WTC11 (cell line): Measurements from ENCODE around the gene SND1. TPM values are rescaled to one million over a fixed set of nuclear protein-coding genes. Genes with fewer than 3 reads are reported as not detected.
A peak's percentile ranks its signal among the peaks of the same experiment; 100 is the strongest.

Experiments used
- ATAC-seq: fragments of 200-7000 bp; cut with Tn5 transposase; 2 replicates; pipeline ENCODE4 v1.10.0; 2021; ENCODE audit warnings: mild to moderate bottlenecking, moderate library complexity
- CTCF ChIA-PET: fragments of 300-600 bp; sonication (Branson Sonifier 250); formaldehyde crosslinking; loops from one replicate; lab custom pipeline; 2021; ENCODE audit warnings: antibody characterized with exemption; lab: Charles Lee
- POLR2A ChIA-PET: fragments of 350-600 bp; sonication (Branson Sonifier 250); formaldehyde crosslinking; loops from one replicate; lab custom pipeline; 2021; ENCODE audit warnings: antibody characterized with exemption; lab: Charles Lee
- DNase-seq: peaks from one replicate; pipeline ENCODE4 v3.0.0; 2021; ENCODE audit warnings: low spot score
- H3K27ac Mint-ChIP-seq: 2 replicates; pipeline ENCODE4 v1.8.0; 2021; ENCODE audit warnings: mixed read lengths
- H3K27me3 Mint-ChIP-seq: 2 replicates; pipeline ENCODE4 v1.8.0; 2021; ENCODE audit warnings: low read depth, mild to moderate bottlenecking, moderate library complexity, mixed read lengths
- H3K36me3 Mint-ChIP-seq: 2 replicates; pipeline ENCODE4 v1.8.0; 2021; ENCODE audit warnings: mixed read lengths
- H3K4me1 Mint-ChIP-seq: 2 replicates; pipeline ENCODE4 v1.8.0; 2022; ENCODE audit warnings: mixed read lengths
- H3K4me3 Mint-ChIP-seq: 2 replicates; pipeline ENCODE4 v1.8.0; 2021; ENCODE audit warnings: mild to moderate bottlenecking, moderate library complexity, mixed read lengths
- H3K9me3 Mint-ChIP-seq: 2 replicates; pipeline ENCODE4 v1.8.0; 2021; ENCODE audit warnings: mixed read lengths
- CREB1 ChIP-seq: sonication (generic); formaldehyde crosslinking; IDR thresholded peaks from 2 replicates; pipeline ENCODE4 v1.8.0; 2023; ENCODE audit warnings: mild to moderate bottlenecking, missing genetic modification reagents
- GABPB1 ChIP-seq: sonication (generic); formaldehyde crosslinking; IDR thresholded peaks from 2 replicates; pipeline ENCODE4 v1.8.1; 2023; ENCODE audit warnings: mild to moderate bottlenecking, missing genetic modification reagents
- JAZF1 ChIP-seq: fragments of 250-450 bp; sonication (Bioruptor Pico); IDR thresholded peaks from 2 replicates; pipeline ENCODE4 v1.9.0; 2021; ENCODE audit warnings: moderate library complexity, mild to moderate bottlenecking, inconsistent platforms
- JUN ChIP-seq: sonication (generic); formaldehyde crosslinking; IDR thresholded peaks from 2 replicates; pipeline ENCODE4 v1.8.0; 2023; ENCODE audit warnings: mild to moderate bottlenecking, missing genetic modification reagents
- KAT7 ChIP-seq: sonication (generic); formaldehyde crosslinking; IDR thresholded peaks from 2 replicates; pipeline ENCODE4 v1.8.1; 2023; ENCODE audit warnings: missing genetic modification reagents, mild to moderate bottlenecking, borderline replicate concordance
- NR3C1 ChIP-seq: sonication (generic); formaldehyde crosslinking; conservative IDR thresholded peaks from 2 replicates; pipeline ENCODE4 v1.8.1; 2023; ENCODE audit warnings: low read depth, mild to moderate bottlenecking, missing genetic modification reagents
- OVOL2 ChIP-seq: fragments of 250-450 bp; sonication (Bioruptor Pico); IDR thresholded peaks from 2 replicates; pipeline ENCODE4 v1.9.0; 2021; ENCODE audit warnings: mild to moderate bottlenecking, borderline replicate concordance
- TCF7 ChIP-seq: sonication (generic); formaldehyde crosslinking; IDR thresholded peaks from 2 replicates; pipeline ENCODE4 v1.8.0; 2022; ENCODE audit warnings: mild to moderate bottlenecking, low read depth, missing genetic modification reagents, moderate library complexity
- TP53 ChIP-seq: sonication (generic); formaldehyde crosslinking; IDR thresholded peaks from 2 replicates; pipeline ENCODE4 v1.8.1; 2023; ENCODE audit warnings: mild to moderate bottlenecking, missing genetic modification reagents
- ZNF121 ChIP-seq: sonication (generic); formaldehyde crosslinking; IDR thresholded peaks from 2 replicates; pipeline ENCODE4 v1.8.0; 2023; ENCODE audit warnings: missing genetic modification reagents
- ZNF232 ChIP-seq: sonication (generic); formaldehyde crosslinking; IDR thresholded peaks from 2 replicates; pipeline ENCODE4 v1.8.0; 2022; ENCODE audit warnings: mild to moderate bottlenecking, missing genetic modification reagents
- ZNF416 ChIP-seq: fragments of 250-450 bp; sonication (Bioruptor Pico); IDR thresholded peaks from 2 replicates; pipeline ENCODE4 v1.9.0; 2021; ENCODE audit warnings: mild to moderate bottlenecking, inconsistent platforms
- total RNA-seq: library from RNA; stranded (reverse); gene quantifications from 3 replicates; pipeline ENCODE4 v1.2.3, GENCODE V29; 2021
- TF ChIP-seq, protein P1 (sequence below): sonication (generic); formaldehyde crosslinking; conservative IDR thresholded peaks from 2 replicates; pipeline ENCODE4 v1.8.1; 2023; ENCODE audit warnings: mild to moderate bottlenecking, low read depth, missing genetic modification reagents, moderate library complexity
- TF ChIP-seq, protein P2 (sequence below): sonication (generic); formaldehyde crosslinking; IDR thresholded peaks from 2 replicates; pipeline ENCODE4 v1.8.0; 2022; ENCODE audit warnings: mild to moderate bottlenecking, missing genetic modification reagents
- TF ChIP-seq, protein P3 (sequence below): fragments of 250-450 bp; sonication (Bioruptor Pico); IDR thresholded peaks from 2 replicates; pipeline ENCODE4 v1.8.0; 2021; ENCODE audit warnings: mild to moderate bottlenecking
- TF ChIP-seq, protein P4 (sequence below): sonication (generic); formaldehyde crosslinking; IDR thresholded peaks from 2 replicates; pipeline ENCODE4 v1.8.0; 2022; ENCODE audit warnings: missing genetic modification reagents
- TF ChIP-seq, protein P5 (sequence below): sonication (generic); formaldehyde crosslinking; IDR thresholded peaks from 2 replicates; pipeline ENCODE4 v1.8.0; 2022; ENCODE audit warnings: mild to moderate bottlenecking, missing genetic modification reagents

The SND1 gene
- total RNA-seq, 1 experiment from 2014 or later = 261 TPM

DNA sequence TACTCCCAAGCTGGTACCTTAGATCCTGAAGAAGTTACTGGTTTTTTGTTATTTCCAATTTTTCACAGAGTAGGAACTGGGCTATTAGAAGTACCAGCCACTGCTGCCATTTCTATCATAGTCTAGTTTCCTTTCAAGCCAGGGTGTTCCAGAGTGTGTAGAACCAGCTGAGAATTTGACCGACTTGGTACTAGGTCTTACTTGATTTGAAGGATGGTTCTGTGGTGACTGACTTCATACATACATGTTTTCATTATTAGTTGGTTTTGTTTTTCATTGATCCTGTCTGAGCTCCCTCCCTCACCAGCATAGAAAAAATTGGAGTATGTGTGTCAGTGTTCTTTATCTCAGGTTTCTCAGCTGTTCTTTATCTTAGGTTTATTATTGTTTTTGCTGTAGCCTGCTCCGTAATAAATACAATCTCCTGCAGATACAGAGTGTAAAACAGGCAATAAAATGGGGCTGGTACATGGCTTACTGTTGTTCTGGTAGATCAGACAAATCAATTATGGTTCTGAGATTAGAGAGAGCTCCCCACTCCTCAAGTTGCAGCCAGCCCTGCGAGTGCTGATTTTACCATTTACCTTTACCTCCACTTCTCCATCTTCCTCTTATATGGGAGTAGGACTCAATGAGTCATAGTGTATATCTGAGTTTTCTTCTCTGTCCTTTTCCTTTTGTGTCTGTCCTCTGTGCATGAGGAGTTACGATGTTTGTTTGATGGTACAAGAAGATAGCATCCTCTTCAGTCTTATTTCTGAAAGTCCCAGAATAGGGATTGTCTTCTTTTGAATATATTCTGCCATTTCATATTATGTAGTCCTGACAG, 256.6 kb downstream of the SND1 start (continued):
- TF ChIP-seq KAT7 (CRISPR knock-in tag) = no peak
- TF ChIP-seq JAZF1 = no peak
- TF ChIP-seq ZNF232 (CRISPR knock-in tag) = no peak
- no peak for TF ChIP-seq OVOL2 (CRISPR knock-in tag)
- no peak for TF ChIP-seq ZNF416 (CRISPR knock-in tag)
- TF ChIP-seq NR3C1 (CRISPR knock-in tag) = no peak
- no peak for TF ChIP-seq CREB1 (CRISPR knock-in tag)
- no peak for TF ChIP-seq TP53 (CRISPR knock-in tag)
- no peak for TF ChIP-seq JUN
- no peak for TF ChIP-seq ZNF121 (CRISPR knock-in tag)
- TF ChIP-seq, protein P1, sequence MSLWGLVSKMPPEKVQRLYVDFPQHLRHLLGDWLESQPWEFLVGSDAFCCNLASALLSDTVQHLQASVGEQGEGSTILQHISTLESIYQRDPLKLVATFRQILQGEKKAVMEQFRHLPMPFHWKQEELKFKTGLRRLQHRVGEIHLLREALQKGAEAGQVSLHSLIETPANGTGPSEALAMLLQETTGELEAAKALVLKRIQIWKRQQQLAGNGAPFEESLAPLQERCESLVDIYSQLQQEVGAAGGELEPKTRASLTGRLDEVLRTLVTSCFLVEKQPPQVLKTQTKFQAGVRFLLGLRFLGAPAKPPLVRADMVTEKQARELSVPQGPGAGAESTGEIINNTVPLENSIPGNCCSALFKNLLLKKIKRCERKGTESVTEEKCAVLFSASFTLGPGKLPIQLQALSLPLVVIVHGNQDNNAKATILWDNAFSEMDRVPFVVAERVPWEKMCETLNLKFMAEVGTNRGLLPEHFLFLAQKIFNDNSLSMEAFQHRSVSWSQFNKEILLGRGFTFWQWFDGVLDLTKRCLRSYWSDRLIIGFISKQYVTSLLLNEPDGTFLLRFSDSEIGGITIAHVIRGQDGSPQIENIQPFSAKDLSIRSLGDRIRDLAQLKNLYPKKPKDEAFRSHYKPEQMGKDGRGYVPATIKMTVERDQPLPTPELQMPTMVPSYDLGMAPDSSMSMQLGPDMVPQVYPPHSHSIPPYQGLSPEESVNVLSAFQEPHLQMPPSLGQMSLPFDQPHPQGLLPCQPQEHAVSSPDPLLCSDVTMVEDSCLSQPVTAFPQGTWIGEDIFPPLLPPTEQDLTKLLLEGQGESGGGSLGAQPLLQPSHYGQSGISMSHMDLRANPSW (CRISPR knock-in tag) = no peak

DNA sequence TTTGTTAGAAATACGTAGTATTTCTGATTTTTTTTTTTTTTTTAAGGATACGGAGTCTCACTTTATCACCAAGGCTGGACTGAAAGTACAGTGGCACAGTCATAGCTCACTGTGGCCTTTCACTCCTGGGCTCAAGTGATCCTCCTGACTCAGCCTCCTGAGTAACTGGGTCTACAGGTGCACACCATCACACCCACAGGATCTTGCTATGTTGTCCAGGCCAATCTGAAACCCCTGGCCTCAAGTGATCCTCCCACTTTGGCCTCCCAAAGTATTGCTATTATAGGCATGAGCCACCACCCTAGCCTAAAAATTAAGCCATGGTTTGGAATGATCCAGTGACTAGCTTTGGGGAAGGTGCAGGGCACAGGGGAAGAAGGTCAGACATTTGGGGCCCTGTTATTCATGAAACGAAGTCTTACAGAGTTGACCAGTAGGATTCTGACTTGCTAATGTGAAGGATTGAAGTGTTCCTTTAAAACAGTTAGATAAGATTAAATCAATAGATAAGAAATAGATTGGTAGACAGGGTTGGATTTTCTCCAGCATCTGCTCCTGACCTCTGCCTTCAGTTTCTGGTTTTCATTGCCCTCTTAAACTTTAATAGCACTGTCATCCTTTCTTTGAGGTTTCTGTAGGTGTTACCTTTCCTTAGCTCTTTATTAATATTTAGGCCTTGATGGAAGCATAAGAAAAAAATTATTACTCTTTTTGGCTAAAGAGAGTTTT, 257.6 kb downstream of the SND1 start:
- TF ChIP-seq OVOL2 (CRISPR knock-in tag) (no peak), GABPB1 (CRISPR knock-in tag) (no peak), ZNF121 (CRISPR knock-in tag) (0 out of 2 replicates have a peak, but pooled peaks have one; percentile 57), TCF7 (CRISPR knock-in tag) (no peak)
- TF ChIP-seq, protein P2, sequence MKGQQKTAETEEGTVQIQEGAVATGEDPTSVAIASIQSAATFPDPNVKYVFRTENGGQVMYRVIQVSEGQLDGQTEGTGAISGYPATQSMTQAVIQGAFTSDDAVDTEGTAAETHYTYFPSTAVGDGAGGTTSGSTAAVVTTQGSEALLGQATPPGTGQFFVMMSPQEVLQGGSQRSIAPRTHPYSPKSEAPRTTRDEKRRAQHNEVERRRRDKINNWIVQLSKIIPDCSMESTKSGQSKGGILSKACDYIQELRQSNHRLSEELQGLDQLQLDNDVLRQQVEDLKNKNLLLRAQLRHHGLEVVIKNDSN = no peak
- TF ChIP-seq, protein P3, sequence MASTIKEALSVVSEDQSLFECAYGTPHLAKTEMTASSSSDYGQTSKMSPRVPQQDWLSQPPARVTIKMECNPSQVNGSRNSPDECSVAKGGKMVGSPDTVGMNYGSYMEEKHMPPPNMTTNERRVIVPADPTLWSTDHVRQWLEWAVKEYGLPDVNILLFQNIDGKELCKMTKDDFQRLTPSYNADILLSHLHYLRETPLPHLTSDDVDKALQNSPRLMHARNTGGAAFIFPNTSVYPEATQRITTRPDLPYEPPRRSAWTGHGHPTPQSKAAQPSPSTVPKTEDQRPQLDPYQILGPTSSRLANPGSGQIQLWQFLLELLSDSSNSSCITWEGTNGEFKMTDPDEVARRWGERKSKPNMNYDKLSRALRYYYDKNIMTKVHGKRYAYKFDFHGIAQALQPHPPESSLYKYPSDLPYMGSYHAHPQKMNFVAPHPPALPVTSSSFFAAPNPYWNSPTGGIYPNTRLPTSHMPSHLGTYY (CRISPR knock-in tag) = no peak
- TF ChIP-seq, protein P4, sequence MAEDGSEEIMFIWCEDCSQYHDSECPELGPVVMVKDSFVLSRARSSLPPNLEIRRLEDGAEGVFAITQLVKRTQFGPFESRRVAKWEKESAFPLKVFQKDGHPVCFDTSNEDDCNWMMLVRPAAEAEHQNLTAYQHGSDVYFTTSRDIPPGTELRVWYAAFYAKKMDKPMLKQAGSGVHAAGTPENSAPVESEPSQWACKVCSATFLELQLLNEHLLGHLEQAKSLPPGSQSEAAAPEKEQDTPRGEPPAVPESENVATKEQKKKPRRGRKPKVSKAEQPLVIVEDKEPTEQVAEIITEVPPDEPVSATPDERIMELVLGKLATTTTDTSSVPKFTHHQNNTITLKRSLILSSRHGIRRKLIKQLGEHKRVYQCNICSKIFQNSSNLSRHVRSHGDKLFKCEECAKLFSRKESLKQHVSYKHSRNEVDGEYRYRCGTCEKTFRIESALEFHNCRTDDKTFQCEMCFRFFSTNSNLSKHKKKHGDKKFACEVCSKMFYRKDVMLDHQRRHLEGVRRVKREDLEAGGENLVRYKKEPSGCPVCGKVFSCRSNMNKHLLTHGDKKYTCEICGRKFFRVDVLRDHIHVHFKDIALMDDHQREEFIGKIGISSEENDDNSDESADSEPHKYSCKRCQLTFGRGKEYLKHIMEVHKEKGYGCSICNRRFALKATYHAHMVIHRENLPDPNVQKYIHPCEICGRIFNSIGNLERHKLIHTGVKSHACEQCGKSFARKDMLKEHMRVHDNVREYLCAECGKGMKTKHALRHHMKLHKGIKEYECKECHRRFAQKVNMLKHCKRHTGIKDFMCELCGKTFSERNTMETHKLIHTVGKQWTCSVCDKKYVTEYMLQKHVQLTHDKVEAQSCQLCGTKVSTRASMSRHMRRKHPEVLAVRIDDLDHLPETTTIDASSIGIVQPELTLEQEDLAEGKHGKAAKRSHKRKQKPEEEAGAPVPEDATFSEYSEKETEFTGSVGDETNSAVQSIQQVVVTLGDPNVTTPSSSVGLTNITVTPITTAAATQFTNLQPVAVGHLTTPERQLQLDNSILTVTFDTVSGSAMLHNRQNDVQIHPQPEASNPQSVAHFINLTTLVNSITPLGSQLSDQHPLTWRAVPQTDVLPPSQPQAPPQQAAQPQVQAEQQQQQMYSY (CRISPR knock-in tag) = no peak
- TF ChIP-seq, protein P5, sequence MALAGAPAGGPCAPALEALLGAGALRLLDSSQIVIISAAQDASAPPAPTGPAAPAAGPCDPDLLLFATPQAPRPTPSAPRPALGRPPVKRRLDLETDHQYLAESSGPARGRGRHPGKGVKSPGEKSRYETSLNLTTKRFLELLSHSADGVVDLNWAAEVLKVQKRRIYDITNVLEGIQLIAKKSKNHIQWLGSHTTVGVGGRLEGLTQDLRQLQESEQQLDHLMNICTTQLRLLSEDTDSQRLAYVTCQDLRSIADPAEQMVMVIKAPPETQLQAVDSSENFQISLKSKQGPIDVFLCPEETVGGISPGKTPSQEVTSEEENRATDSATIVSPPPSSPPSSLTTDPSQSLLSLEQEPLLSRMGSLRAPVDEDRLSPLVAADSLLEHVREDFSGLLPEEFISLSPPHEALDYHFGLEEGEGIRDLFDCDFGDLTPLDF = no peak
- ATAC-seq = no peak
- DNase-seq = no peak
- ChIA-PET POLR2A (interaction anchor here (0.7 kb wide), 1 partner anchor 193 kb away, joined by 5 read pairs; no protein-coding TSS in a partner anchor), CTCF (no interaction called here)
- no peaks in the 10 kb centered on the region for H3K27me3 Mint-ChIP-seq
- no peaks in the 10 kb centered on the region for H3K9me3 Mint-ChIP-seq
- H3K4me1 Mint-ChIP-seq = peaks cover 23% of the 10 kb centered on the region
- H3K27ac Mint-ChIP-seq = no peak overlapping the region
- peaks cover 9% of the 10 kb centered on the region; the same call in 1 of the 2 replicates for H3K36me3 Mint-ChIP-seq
- H3K4me3 Mint-ChIP-seq = no peak overlapping the region
